GM19099 (cell line): ENCODE data around the gene CACNB4.

Source experiments
- POLR2A ChIP-seq: IDR thresholded peaks from 3 replicates; pipeline ENCODE4 v1.6.1; 2011; ENCODE audit warnings: low read depth; ENCODE audit not compliant: insufficient read length; ENCODE audit errors: extremely low read depth

CACNB4 gene

DNA sequence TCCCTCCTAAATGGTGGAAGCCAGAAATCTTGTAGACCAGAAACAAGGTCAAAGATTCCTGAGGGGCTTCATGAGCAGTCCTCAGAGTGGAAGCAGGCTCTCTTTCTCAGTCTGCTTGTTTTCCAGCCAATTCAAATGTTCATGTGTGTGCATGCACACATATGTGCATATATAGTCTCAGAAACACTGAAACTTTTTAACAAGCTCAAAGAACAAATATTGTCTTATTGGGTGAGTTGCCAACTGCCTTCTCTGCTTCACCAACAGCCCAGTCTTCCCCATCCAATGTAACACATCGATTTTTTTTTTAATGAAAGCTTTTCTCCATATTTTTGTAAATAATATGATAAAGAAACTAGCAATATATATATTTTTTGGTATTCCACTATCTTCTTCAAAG is 3.7 kb downstream of the CACNB4 start:
- TF ChIP-seq POLR2A: no peak

- no peak for TF ChIP-seq POLR2A
Measured at GRCh38 chr2:152094014-152094413, 4.8 kb downstream of the CACNB4 start.

DNA sequence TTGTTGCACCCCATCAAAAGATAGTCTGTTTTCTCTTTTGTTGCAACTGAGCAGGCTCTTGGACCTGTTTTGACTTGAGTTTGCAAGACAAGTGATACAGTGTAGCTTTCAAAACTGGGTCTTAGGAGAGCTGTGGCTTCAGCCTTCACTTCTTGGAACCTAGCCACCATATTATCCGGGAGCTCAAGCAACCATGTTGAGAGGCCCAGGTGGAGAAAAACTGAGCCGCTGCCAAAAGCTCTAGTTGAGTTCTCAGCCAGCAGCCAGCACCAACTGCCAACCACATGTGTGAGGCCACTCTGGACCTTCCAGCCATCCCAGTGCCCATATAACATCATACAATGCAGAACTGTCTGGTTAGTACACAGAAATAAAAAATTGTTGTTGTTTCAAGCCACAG is 5.4 kb downstream of the CACNB4 start:
- no peak for TF ChIP-seq POLR2A

GRCh38 chr2:152092095-152092494 is 6.7 kb downstream of the CACNB4 start:
- TF ChIP-seq POLR2A: no peak

DNA sequence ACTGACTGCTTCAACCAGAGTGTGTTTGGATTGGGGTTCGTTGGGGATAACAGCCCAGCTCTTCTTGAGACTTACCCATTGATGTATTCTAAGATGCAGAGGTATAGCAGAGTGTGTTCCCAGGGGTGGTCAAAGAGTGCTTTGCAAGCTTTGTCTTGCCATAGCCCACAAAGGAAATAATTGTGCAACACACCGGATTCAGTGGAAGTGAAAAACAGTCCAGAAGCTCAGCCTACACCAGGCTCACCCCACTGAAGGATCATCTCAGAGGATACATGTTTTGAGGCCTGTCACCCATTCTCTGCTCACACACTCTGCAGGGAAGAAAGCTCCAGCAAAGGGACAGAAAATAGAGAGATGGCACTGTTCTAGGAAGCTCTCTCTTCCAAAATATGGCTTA is 9.6 kb downstream of the CACNB4 start:
- no peak for TF ChIP-seq POLR2A

- no peak for TF ChIP-seq POLR2A
Measured at GRCh38 chr2:152088006-152088405, 10.8 kb downstream of the CACNB4 start.

DNA sequence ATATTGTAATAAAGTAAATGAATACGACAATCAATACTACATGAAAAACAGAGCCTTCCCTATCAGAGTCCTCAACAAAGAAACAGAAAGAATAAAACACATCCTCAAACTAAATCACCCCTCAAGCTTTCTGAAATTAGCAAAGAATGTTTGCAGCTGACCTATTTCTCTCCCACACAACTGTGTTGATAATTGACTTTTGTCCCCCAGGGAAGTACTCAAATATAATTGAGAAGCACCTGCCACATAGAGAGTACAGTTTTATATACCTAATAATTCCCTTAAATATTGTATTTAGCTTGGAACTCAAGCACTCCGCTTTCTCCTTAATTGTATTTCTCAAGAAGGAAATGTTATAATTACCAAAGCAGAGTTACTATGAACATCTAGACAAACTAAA is 12.6 kb downstream of the CACNB4 start:
- no peak for TF ChIP-seq POLR2A

GRCh38 chr2:152084076-152084475 is 14.8 kb downstream of the CACNB4 start:
- TF ChIP-seq POLR2A: no peak

- TF ChIP-seq POLR2A: no peak
Measured at GRCh38 chr2:152083202-152083875, 15.5 kb downstream of the CACNB4 start.

- no peak for TF ChIP-seq POLR2A
Measured at GRCh38 chr2:152078662-152079061, 20.2 kb downstream of the CACNB4 start.

- no peak for TF ChIP-seq POLR2A
Measured at GRCh38 chr2:152078023-152078422, 20.8 kb downstream of the CACNB4 start.

- TF ChIP-seq POLR2A: no peak
Measured at GRCh38 chr2:152075461-152076050, 23.3 kb downstream of the CACNB4 start.

DNA sequence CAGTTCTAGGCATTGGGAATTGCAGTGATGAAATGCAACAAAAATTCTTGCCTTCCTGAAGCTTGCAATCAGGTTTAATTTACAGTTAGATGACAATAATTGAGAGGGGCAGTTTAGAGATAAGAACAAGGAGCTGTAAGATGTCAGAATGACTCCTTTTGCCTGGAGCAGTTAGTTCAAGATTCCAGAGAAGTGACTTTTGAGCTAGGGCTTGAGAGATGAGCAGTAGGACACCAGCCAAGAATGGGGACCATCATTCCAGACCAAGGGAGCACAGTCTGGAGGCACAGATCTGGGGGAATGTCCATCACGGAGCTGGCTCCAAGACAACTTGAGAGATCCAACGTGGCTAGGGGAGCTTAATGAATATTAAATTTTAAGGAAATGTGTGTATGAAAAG is 26.8 kb downstream of the CACNB4 start:
- no peak for TF ChIP-seq POLR2A

- no peak for TF ChIP-seq POLR2A
Measured at GRCh38 chr2:152071518-152071917, 27.3 kb downstream of the CACNB4 start.

DNA sequence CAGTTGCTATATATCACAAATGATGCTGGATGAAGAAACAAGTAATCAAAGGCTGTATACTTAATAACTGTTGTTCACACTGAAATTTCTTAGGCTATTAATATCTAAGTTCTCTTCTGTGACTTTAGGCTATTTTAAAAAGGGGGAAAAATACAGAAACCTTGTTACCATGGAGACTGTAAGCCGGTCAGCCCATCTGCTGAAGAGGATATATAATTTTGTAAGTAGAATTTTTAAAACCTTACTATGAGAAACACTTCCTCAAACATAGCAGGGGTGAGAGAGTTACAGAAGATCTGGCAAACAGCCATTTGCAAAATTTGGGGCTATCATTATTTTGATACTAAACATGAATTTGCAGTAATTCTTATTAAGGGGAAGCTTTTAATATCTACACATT is 27.8 kb downstream of the CACNB4 start:
- no peak for TF ChIP-seq POLR2A

- TF ChIP-seq POLR2A: no peak
Measured at GRCh38 chr2:152068226-152068625, 30.6 kb downstream of the CACNB4 start.

GRCh38 chr2:152067823-152068222 is 31.0 kb downstream of the CACNB4 start:
- no peak for TF ChIP-seq POLR2A
